ENCODE measurements around the gene PPP1R16B.

PPP1R16B gene

DNA sequence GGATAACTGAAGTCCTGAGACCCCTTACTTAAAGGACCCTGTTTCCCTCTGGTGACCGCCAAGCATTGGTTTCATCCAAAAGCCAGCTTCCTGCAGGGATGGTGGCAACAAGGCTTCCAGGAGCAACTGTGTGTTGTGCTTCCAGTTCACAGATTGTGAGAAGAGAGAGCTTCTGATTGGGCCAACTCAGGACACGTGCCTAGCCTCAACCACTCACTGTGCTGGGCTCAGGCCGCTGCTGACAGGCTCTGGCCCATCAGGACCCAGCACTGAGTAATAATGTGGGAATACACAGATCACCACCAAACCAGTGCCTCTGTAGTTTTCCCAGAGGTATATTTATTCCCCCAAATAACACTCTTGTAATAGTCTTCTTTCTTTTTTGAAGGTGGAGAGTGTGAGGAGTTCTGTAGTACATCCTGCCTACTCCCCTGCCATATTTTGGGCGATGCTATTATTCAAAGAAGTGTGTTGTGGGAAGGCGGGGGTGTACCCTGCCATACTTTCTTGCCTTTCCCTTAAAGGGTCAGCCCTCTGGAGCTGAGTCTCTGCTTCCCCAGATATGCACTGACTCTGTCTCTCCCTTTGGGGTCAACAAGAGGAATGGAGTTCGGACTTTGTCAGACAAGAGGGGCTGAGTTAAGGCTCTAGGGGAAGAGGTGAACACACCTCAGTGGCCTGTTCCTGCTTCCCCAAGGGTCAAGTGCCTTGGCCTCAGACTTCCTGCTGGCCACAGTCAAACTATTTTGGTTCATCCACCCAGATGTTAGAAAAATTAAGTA, 23.2 kb downstream of the PPP1R16B start:
- DNase-seq: no peak

DNA sequence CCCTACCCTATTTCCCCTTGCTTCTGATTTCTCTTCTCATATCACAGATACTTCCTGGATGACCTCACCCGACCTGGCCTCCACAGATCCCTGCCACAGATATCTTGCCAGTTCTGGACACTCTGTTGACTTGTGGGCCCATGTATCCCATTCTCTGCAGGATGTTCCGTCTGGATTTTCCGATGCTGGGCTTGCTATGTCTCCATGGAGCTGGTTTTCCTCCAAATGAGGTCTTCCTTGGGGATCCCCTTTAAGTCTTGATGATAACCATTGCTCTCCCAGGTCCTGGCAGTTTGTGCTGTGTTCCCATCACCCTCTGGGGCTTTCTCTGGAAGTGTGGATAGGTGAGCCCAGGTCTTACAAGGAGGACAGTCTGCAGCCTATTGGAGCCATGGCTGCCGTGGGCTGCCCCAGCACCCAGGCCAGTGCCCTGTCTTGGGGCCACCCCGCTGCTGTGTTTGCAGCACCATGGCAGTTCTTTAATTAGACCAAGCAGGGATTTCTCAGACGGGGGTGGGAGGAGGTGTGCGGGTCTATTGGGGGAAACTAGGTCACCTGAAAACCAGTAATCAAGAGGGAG, 23.9 kb downstream of the PPP1R16B start:
- no peak for DNase-seq

DNA sequence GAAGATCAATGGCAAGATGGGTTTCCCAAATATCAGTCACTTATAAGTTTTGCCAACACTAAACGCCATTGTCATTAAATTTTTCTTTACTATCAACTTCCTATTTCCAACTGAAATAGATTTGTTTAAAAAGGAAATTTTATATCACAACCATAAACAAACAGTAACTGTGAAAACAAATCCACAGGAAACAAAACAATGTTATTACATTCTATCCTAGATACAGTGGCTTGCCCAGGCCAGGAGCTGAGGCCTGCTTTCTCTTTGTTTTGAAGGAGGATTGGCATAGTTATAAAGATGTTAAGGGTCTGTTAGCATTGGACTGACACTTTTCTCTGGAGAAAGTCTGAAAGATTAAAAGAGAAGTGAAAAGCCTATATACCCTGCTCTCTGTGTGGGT, 24.9 kb downstream of the PPP1R16B start:
- no peak for DNase-seq

DNA sequence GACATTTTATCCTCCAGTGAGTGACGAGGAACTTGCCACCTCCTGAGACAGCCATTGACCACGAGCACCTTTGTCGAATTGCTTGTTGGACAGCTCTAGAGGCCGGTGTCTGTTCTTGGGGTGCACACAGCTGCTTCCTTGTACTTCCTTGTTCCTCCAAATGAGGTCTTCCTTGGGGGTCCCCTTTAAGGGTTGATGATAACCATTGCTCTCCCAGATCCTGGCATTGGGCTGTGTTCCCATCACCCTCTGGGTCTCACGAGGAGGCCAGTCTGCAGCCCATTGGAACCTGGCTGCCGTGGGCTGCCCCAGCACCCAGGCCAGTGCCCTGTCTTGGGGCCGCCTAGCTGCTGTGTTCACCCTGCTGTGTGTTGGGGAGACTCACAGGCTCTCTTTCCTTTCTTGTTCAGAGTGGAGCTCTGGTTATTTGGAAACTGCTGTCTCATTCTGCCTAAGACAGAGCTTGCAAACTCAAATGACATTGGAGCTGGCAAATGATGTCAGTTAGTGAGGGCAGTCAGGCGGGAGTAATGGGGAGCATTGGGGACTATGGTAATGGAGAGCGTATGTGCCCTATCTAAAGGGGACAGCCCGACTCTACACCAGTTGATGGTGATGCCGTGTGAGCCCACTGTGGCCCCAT, 25.7 kb downstream of the PPP1R16B start:
- no peak for DNase-seq

DNA sequence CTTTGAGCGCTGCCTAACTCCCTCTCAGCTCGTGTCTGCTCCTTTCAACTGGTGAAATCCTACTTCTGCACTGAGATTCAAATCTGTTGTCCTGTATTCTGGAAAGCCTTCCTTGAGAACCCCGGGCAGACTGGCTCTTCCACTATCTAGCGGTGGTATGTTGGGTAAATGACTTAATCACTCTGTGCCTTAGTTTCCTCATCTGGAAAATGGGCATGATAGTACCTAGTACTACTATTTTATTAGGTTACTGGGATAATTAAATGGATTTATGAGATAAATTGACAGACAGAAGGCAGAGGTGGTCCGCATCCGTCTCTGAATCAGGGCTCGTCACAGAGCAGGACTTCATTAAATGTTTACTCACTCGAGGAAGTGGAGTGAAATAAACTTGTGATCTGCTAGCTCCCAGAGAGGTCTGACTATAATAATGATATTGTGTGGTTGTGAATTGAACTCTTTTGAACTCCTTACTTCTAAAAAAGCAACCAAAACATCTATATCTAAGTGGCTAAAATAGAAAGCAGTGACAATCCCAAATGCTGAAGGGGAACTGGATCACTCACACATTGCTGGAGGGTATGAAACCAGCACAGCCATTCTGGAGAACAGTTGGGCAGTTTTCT, 26.6 kb downstream of the PPP1R16B start:
- no peak for DNase-seq

DNA sequence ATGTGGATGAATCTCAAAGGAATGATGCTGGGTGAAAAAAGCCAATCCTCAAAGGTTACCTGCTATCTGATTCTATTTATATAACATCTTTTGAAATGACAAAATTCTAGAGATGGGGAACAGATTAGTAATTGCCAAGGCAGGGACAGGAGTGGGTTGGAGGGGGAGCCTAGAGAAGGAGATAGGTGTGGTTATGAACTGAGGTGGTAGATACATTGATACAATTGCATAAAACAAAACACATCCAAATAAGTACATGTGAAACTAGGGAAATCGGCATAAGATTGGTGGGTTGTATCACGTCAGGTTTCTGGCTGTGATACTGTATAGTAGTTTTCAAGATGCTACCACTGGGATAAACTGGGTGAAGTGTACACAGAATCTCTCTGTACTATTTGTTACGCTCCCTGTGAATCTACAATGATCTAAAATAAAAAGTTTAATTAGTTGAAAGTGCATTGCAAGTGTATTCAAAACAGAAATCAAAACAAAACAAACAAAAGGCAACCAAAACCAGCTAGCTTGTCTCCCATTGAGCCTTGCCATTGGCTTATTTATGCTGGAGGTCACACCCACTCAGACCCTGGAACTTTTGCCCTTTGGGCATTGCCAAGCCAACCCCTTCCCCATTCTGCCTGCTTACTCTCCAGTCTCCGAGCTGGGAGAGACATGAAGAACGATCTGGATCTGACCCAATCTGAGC, 27.8 kb downstream of the PPP1R16B start:
- no peak for DNase-seq

DNA sequence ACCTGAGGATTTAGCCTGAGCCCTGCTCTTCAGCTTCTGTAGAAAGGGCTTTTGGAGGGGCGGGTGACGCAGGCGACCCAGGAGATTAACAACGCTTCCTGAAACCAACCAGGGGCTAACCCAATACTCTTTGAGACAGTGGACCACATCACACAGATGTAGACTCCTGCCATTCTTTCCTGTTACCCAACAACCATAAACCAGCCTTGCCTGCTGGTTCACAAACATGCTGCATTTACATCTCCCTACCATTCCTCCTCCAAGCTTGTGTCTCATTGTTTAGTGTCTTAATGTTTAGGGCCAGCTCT, 28.3 kb downstream of the PPP1R16B start:
- peak in 3 of 6 experiments; percentile 11 to 26 (median 20) for DNase-seq

DNA sequence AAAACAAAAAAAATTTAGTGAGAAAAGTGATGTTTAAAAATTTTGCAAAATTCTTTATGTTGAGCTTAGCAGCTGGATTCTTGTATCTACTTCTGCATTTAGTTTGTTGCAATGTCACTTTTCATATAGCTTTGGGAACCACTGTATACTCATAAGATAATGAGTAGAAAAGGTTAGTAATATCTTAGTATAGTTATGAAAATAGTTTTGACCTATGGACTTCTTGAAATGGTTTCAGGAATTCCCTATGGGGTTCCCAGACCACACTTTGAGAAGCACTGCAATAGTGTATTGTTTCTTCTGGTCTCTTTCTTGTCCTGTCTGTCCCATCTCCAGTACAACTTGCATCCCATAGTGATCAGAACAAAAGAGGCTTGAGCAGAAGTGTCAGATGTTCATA, 29.4 kb downstream of the PPP1R16B start:
- DNase-seq: no peak

DNA sequence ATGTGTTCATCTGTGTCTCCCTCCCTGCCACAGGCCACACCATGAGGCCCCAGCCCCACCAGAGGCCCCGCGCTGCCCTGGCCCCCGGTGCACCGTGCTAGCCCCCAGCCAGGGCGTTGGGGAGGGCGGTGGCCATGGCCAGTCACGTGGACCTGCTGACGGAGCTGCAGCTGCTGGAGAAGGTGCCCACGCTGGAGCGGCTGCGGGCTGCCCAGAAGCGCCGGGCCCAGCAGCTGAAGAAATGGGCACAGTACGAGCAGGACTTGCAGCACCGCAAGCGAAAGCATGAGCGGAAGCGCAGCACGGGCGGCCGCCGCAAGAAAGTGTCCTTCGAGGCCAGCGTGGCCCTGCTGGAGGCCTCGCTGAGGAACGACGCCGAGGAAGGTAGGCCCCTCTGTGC, 30.3 kb downstream of the PPP1R16B start:
- no peak for DNase-seq

DNA sequence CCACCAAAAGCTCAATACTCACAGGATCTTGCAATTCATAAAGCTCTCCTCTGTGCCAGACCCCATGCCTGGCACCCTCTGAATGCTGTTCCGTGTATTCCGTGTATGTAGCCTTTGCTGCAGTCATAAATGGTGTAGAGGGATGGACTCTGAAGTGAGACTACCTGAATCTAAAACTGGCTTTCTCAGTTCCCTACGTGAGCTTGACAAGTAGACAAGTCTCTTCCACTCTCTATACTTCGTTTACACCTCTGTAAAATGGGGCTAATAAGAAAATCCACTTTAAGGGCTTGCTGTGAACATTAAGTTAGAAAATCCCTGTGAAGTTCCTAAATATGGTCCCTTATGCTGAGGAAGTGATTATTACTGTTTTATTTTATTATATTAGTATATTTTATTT, 31.5 kb downstream of the PPP1R16B start:
- DNase-seq: no peak

DNA sequence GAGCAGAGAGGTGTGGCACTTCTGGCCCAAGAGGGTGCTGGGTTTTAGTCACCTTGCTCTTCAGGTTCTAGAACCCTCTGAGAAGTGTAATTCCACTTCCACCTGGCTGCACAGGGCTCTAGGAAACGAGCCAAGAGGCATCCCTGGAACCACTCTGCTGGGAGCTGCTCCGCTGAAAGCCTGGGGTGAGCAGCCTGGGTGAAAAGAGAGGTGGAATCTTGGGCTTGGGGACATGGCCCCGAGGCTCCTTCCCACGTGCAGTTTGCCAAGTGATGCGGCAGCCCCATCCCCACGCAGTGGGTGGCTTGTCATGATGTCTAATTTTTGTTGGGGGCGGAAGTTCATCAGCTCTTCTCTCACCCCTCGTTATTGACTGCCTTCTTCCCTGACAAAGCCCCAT, 32.8 kb downstream of the PPP1R16B start:
- DNase-seq: no peak

DNA sequence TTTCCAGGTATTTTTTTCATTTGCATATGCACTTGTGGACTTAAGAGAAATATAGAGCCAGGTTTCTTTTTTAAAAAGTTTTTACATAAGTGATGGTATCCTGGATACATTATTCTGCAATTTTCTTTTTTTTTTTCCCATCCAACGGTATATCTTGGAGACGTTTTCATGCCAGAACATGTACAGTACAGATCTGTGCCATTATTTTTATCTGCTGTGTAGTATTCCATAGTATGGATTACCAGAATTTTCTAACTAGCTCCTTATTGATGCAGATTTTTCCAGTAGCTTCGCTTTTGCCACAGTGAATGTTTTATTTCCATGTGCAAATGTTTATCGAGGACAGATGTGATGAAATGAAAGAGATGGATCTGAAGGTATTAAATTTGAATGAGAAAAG, 34.1 kb downstream of the PPP1R16B start:
- no peak for DNase-seq

DNA sequence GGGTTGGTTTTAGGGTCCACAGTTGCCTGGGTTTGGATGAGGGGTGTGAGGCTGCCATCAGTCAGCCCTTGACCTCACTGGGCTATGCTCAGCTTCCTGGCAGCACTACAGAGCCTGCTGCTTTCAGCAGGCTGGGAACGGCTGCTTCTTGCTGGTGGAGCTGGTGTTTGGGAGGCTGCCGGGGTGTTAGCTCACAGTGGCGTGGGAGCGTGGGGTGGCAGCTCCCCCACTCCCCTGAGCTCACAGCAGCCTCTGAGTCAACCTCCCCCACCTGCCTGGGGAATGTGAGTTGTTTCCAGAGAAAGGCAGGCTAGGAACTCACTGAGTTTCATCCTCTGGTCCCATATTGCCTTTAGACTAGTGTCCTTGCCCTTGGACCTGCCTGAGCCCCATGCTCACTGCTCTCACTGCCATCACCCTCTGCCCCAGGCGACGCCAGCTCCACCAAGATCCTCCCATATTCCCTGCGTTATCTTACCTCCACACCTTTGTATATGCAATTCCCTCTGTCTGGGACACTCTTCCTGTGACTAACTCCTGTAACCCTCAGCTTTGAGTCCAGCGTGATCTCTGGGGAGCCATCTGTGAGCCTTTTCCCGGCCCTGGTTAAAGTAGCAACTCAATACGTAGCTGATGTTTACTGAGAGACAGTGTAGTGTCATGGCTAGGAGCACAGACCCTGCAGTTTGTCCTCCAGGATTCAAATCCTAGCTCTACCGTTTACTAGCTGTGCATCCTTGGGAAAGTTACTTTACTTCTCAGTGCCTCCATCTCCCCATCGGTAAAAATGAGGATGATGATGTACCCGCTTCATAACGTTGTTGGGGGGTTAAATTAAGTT, 34.8 kb downstream of the PPP1R16B start:
- DNase-seq: no peak

DNA sequence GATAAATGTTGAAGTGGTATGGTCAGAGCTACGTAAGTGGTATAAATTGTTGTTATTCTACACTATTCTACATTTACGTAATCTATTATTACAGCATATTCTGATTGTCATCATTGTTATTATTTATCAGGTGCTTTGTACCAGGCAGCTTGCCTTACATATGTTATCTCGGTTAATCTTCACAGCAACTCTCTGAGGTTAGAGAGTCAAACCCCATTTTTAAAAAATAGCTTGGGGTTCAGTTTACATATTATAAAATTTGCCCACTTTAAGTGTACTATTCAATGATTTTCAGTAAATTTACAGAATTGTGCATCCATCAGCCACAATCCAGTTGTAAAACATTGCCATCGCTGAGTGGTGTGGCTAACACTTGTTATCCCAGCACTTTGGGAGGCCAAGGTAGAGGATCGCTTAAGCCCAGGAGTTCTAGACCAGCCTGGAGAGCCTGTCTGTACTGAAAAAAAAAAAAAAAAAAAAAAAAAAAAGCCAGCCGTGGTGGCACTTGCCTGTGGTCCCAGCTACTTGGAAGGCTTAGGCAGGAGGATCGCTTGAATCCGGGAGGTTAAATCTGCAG, 35.5 kb downstream of the PPP1R16B start:
- DNase-seq: no peak

DNA sequence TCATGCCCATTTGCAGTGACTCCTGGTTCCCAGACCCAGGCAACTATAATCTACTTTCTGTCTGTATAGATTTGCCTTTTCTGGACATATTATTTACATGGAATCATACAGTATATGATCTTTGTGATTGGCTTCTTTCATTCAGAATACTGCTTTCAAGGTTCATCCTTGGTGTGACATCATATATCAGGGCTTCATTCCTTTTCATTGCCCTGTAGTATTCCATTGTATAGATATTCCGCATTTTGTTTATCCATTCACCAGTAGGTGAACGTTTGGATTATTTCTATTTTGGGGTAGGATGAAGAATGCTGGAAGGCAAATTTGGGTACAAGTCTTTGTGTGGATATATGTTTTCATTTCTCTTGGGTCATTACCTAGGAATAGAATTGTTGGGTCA, 36.1 kb downstream of the PPP1R16B start:
- DNase-seq: no peak

DNA sequence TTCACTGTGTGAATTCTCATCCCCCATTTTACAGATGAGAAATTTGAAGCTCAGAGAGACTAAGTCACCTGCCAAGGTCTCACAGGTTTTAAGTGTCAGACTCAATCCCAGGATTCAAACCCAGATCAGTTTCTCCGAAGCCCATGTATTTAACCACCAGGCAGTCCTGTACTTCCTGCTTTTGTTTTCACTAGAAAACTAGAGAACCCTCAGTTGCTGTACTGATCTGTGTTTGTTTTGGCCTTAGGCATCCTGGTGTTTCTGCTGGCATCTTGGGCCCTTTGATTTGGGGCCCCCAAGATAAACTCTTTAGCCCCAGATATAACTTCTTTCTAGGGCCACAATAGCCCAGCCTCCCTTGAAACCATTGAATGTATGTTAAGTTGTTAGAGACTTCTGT, 36.5 kb downstream of the PPP1R16B start:
- DNase-seq: no peak

DNA sequence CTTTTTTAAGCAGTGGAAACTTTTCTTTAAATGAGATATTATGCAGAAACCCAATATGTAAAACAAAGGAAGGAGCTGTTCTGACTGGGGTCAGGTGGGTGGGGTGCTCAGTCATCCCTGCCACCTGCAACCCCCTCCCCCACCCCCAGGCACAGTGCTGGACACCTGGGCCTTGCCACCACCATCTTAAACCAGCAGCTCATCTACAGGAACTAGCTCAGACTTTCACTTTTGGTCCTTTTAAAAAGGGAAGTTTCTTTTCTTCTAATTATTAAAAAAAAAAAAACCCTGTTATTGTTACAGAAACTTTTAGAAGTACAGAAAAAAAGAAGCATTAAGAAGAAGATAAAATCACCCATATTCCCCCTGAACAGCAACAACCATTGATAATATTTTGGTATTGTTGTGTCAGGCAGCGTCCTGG, 37.1 kb downstream of the PPP1R16B start:
- peak in 1 of 6 experiments; percentile 5 for DNase-seq

DNA sequence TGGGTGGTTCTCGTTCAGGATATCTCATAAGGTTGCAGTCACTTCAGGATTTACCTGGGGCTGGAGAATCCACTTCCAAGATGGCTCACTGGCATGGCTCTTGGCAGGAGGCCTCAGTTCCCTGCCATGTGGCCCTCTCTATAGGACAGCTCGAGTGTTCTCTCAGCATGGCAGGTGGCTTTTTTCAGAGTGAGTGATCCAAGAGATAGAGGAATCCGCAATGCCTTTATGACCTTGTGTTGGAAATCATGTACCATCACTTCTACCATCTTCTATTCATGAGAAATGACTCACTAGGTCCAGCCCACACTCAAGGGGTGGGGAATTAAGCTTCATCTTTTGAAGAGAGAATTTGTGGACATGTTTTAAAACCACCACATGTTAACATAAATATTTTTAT, 37.8 kb downstream of the PPP1R16B start:
- DNase-seq: no peak

DNA sequence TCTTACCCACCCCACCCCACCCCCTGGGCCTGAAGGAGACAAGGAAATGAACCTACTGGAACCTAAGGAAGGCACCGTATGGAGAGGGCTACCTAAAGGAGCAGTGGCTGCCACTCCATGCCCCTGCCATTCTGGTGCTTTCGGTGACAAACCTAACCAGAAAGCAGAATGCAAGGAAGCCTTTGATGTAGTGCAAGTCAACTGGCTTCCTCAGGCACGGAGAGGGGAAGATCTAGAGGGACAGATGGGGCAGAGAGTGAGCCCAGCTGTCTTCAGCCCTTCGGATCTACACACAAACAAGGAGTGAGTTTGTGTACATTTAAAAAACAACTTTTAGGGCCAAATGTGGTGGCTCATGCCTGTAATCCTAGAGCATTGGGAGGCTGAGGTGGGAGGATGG, 39.5 kb downstream of the PPP1R16B start:
- DNase-seq: peak in 1 of 6 experiments; percentile 11

DNA sequence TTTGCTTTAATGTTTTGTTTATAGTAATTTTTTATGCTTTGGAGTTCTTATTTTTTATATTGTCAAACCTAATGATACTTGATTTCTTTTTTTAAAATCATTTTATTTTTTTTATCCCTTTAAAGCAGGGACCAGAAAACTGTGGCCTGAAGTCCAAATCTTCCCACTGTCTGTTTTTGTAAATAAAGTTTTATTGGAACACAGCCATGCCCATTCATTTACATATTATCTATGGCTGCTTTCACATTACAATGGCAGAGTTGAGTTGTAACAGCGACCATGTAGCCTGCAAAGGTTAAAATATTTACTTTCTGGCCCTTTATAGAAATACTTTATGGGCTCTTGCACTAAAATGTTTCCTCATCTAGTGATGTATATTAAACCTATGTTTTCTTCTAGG, 42.3 kb downstream of the PPP1R16B start:
- no peak for DNase-seq

DNA sequence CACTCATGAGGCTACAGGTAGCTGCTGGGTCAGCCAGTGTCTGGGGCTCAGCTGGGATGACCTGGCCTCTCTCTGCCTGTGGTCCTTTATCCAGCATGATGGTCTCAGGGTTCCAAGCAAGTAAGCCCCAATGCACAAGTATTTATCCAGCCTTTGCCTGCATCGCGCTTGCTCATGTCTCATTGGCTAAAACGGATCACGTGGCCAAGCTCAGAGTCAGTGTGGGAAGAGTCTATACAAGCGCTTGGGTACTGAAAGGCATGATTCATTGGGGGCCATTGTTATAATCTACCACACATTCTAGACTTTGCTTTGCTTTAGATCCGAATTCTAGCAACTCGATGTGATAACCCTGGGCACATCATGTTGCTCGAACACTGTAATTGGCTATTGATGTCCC, 48.3 kb downstream of the PPP1R16B start:
- DNase-seq: no peak

DNA sequence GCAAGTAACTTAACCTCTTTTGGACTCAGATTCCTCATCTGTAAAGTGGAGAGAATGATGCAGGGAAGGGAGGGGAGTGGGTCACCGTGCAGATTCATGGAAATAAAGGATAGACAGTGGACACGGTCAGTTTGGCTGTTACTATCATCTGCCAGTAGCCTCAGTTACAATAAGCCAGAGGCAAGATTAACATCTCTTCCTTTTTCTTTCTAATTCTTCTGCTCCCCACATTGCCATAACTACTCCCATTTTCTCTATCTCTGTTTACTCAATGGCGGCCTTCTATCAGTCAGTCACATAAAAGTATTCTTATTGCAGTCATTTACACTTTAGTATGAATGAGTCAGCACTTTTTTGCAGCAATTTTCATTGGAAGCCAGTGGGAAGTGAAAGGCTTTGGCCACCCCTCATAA, 49.2 kb downstream of the PPP1R16B start:
- no peak for DNase-seq

Measured in stimulated activated naive CD4-positive, alpha-beta T cell (primary cell).